GM18505 (cell line): ENCODE measurements around the gene KCNIP4.

Experiments used
- ATAC-seq: cut with Tn5 transposase; IDR thresholded peaks from one replicate; pipeline ENCODE4 v1.9.1; 2021; ENCODE audit not compliant: unreplicated experiment
- POLR2A ChIP-seq: IDR thresholded peaks from 4 replicates; pipeline ENCODE4 v1.6.1; 2011; ENCODE audit warnings: borderline replicate concordance; ENCODE audit not compliant: insufficient read depth, insufficient read length; ENCODE audit errors: extremely low read depth

KCNIP4 gene

GRCh38 chr4:21795091-21795490, 153.5 kb downstream of the KCNIP4 start:
- TF ChIP-seq POLR2A = no peak
- ATAC-seq = no peak

GRCh38 chr4:21792736-21793135, 155.8 kb downstream of the KCNIP4 start:
- no peak for ATAC-seq

GRCh38 chr4:21790438-21791029, 158.0 kb downstream of the KCNIP4 start:
- ATAC-seq = no peak
- TF ChIP-seq POLR2A = no peak

More at GRCh38 chr4:21792736-21793135, 155.8 kb downstream of the KCNIP4 start:
- TF ChIP-seq POLR2A = no peak

- no peak for TF ChIP-seq POLR2A
- no peak for ATAC-seq
These were observed 168.4 kb downstream of the KCNIP4 start for GRCh38 chr4:21780148-21780547.

GRCh38 chr4:21778702-21779101, 169.9 kb downstream of the KCNIP4 start:
- no peak for ATAC-seq
- TF ChIP-seq POLR2A = no peak

- no peak for ATAC-seq
- no peak for TF ChIP-seq POLR2A
These were observed 172.9 kb downstream of the KCNIP4 start for GRCh38 chr4:21775703-21776102.

- no peak for TF ChIP-seq POLR2A
- no peak for ATAC-seq
These were observed 179.0 kb downstream of the KCNIP4 start for GRCh38 chr4:21769404-21770147.

- no peak for TF ChIP-seq POLR2A
- ATAC-seq = no peak
These were observed 179.9 kb downstream of the KCNIP4 start for GRCh38 chr4:21768349-21769310.

GRCh38 chr4:21765810-21766407, 182.7 kb downstream of the KCNIP4 start:
- peak; percentile 59 for ATAC-seq
- TF ChIP-seq POLR2A = no peak

- no peak for TF ChIP-seq POLR2A
- no peak for ATAC-seq
These were observed 184.7 kb downstream of the KCNIP4 start for GRCh38 chr4:21763855-21764254.

GRCh38 chr4:21757248-21757647, 191.3 kb downstream of the KCNIP4 start:
- TF ChIP-seq POLR2A = no peak
- no peak for ATAC-seq

GRCh38 chr4:21753084-21753760, 195.3 kb downstream of the KCNIP4 start:
- no peak for TF ChIP-seq POLR2A
- no peak for ATAC-seq
